Left lung (tissue), 10 donors: ENCODE measurements around the gene RASSF7. TPM values are rescaled to one million over a fixed set of nuclear protein-coding genes. Genes with fewer than 3 reads are reported as not detected.

Source experiments
- ATAC-seq: fragments of 200-7000 bp; cut with Tn5 transposase; one replicate; pipeline ENCODE4 v1.9.1; 2020; ENCODE audit warnings: moderate library complexity
- DNase-seq, 4 donors: peaks; one replicate each; pipeline ENCODE4 v3.0.0-alpha.2; 2013 to 2020
- H3K27ac ChIP-seq, 2 donors: fragments of 200-600 bp; sonication (generic) in 1 of 2; one replicate each; pipeline versions ENCODE4 v1.5.0 to v1.8.0; 2020 to 2021
- H3K27me3 ChIP-seq, 2 donors: fragments of 200-600 bp; sonication (generic) in 1 of 2; one replicate each; pipeline versions ENCODE4 v1.5.0 to v1.8.0; 2020 to 2021
- H3K36me3 ChIP-seq, 2 donors: fragments of 200-600 bp; sonication (generic) in 1 of 2; one replicate each; pipeline versions ENCODE4 v1.5.0 to v1.8.0; 2020 to 2021
- H3K4me1 ChIP-seq, 2 donors: fragments of 200-600 bp; one replicate each; pipeline ENCODE4 v1.8.0; 2021
- H3K4me3 ChIP-seq, 2 donors: fragments of 200-600 bp; sonication (generic) in 1 of 2; one replicate each; pipeline versions ENCODE4 v1.5.0 to v1.8.0; 2020 to 2021; ENCODE audit warnings: mild to moderate bottlenecking in 1 of 2
- H3K9me3 ChIP-seq, 2 donors: fragments of 200-600 bp; sonication (generic) in 1 of 2; one replicate each; pipeline versions ENCODE4 v1.5.0 to v1.8.0; 2020 to 2021
- CTCF ChIP-seq, 2 donors: fragments of 200-600 bp; sonication (generic) in 1 of 2; IDR thresholded peaks; one replicate each; pipeline versions ENCODE4 v1.5.0 to v1.8.0; 2021; ENCODE audit warnings: antibody characterized with exemption in 2 of 2
- intact Hi-C, 2 donors: fragments of 100-400 bp; cut with DNase I; formaldehyde crosslinking; loops; one replicate each; pipeline versions ENCODE4 v1.11.2 to v1.14.2; 2022
- polyA plus RNA-seq, 6 donors: library from polyadenylated mRNA; unstranded; fragments of 120-200 nt; gene quantifications; one replicate each; pipeline ENCODE4 v1.2.1, GENCODE V29; 2013; ENCODE audit not compliant: insufficient read length in 6 of 6
- total RNA-seq, 2 donors: library from RNA; stranded (reverse); fragmentation: NEBNext Ultra II Directional; extraction: Animal tissue kit (Norgen Biotek cat#: 25700); gene quantifications; one replicate each; pipeline ENCODE4 v1.2.1, GENCODE V29; 2021
- donor health status: DM: no; HTN: yes; CAD: no.
- donor health status: DM: no; HTN: no; CAD: no.

The RASSF7 gene
- total and polyA plus RNA-seq, 8 donors = 17.6 to 57.2 (median 28.8) TPM

DNA sequence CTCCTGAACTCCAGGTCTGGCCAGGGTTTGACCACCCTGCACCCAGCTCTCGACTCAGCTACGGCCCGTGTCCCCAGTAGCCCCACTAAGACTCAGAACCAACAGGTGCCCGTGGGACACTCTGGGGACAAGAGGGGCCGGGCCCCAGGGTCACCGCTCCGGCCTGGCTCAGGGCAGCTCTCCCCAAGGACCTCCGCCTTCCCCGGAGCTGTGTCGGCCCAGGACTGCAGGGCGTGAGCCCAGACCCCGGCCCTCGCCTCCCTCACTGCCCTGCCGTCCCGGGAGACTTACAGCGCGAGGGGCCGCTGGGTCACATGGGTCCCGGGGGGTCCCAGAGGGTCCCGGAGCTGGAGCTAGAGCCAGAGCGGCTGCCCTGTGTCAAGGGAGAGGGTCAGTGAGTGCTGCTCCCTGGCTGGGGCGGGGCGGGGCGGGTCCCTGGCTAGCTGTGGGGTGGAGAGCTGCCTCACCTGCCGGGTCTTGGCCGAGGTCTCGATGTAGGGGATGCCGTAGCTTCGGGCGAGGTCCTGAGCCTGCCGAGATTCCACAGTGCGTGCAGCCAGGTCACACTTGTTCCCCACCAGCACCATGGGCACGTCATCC is 27.7 kb upstream of the RASSF7 start:
- intact Hi-C loops = no loop called here
- TF ChIP-seq CTCF (IDR thresholded peaks at IDR 0.05) = no peak
- ATAC-seq (no peak), DNase-seq (no peak)
- Histone ChIP-seq H3K4me1 (peaks cover 14 to 43% of the 10 kb centered on the region in 2 donors), H3K36me3 (peaks cover 0 to 32% of the 10 kb centered on the region in 2 donors), H3K9me3 (no peaks in the 10 kb centered on the region), H3K4me3 (no peak overlapping the region), H3K27me3 (peaks cover 0 to 23% of the 10 kb centered on the region in 2 donors), H3K27ac (no peak overlapping the region)

DNA sequence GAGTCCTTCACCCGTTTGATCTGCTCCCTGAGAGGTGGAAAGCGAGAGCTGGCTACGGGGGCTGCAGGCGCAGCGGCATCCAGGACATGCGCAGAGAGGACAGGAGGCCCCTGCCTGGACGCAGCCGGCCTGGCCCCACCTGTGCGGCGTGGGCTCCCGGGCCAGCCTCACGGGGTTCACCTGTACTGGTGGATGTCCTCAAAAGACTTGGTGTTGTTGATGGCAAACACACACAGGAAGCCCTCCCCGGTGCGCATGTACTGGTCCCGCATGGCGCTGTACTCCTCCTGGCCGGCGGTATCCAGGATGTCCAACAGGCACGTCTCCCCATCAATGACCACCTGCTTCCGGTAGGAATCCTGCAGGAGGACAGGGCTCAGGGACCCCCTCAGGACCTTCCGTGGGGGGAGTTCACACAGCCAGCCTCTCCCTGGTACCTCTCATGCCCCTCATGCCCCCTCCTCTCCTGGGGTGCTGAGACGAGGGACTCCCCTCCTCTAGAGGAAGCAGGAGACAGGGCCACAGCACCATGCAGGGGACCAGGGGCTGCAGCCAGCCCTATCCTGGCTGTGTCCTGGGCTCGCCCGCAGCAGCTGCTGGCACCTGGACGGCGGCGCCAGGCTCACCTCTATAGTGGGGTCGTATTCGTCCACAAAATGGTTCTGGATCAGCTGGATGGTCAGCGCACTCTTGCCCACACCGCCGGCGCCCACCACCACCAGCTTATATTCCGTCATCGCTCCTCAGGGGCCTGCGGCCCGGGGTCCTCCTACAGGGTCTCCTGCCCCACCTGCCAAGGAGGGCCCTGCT is 27.0 kb upstream of the RASSF7 start:
- peak in 1 of 4 donors; percentile 33 for DNase-seq
- TF ChIP-seq CTCF (IDR thresholded peaks at IDR 0.05) = no peak
- Histone ChIP-seq H3K9me3 (no peaks in the 10 kb centered on the region), H3K4me3 (peak overlapping the region; percentile 80 to 88), H3K27ac (no peak overlapping the region), H3K36me3 (peaks cover 0 to 32% of the 10 kb centered on the region in 2 donors), H3K27me3 (peaks cover 0 to 29% of the 10 kb centered on the region in 2 donors), H3K4me1 (peaks cover 14 to 46% of the 10 kb centered on the region in 2 donors)
- no peak for ATAC-seq
- intact Hi-C loops = no loop called here

DNA sequence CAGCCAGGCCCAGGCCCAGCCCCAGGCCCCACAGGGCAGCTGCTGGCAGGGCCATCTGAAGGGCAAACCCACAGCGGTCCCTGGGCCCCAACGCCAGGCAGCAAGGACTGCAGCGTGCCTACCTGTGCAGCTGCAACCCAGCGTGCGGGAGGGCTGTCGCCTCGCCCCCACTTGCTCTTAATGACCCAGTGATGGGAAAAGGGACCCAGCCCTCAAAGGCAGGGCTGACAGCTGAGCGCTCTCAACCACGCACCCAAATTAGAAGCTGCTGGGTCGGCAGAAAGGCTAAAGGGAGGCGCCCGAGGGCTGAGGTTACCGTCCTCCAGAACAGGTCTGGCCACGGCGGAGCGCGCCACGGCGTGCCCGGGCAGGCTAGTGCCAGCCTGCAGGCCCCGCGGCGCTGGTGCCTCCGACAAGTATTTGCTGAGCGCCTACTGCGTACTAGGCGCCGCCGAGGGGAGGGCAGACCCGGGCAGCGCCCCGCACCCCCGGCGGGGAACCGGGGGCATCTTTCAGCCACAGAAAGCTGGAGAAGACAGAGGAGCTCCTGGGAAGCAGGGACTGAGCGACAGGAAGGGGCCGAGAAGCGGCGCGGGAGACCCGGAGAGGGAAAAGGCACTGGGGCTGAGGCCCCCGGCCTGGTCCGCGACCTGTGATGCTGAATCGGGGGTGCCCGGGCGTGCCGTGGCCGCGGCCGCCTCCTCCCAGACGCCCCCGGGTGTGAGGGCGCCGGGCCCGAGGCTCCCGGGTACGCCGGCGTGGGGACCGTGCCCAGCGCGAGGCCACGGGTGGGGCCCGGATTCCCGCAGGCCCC is 26.2 kb upstream of the RASSF7 start:
- peak overlapping the region; percentile 80 to 88 for H3K4me3 ChIP-seq
- H3K4me1 ChIP-seq = peaks cover 14 to 46% of the 10 kb centered on the region in 2 donors
- no peak for TF ChIP-seq CTCF (IDR thresholded peaks at IDR 0.05)
- intact Hi-C loops = no loop called here
- peak in 3 of 4 donors; percentile 21 to 88 (median 50) for DNase-seq
- peak overlapping the region; percentile 26 to 61 for H3K27ac ChIP-seq
- H3K27me3 ChIP-seq = peaks cover 0 to 29% of the 10 kb centered on the region in 2 donors
- peak; percentile 10 for ATAC-seq
- H3K9me3 ChIP-seq = no peaks in the 10 kb centered on the region
- peaks cover 0 to 32% of the 10 kb centered on the region in 2 donors for H3K36me3 ChIP-seq

GRCh38 chr11:535210-535518 is 25.6 kb upstream of the RASSF7 start:
- DNase-seq (no peak), ATAC-seq (no peak)
- H3K27me3 ChIP-seq = peaks cover 0 to 29% of the 10 kb centered on the region in 2 donors
- H3K4me1 ChIP-seq = peaks cover 14 to 46% of the 10 kb centered on the region in 2 donors
- H3K36me3 ChIP-seq = peaks cover 0 to 29% of the 10 kb centered on the region in 2 donors
- no peak overlapping the region for H3K27ac ChIP-seq
- peak overlapping the region; percentile 80 to 88 for H3K4me3 ChIP-seq
- intact Hi-C loops = no loop called here
- H3K9me3 ChIP-seq = no peaks in the 10 kb centered on the region
- TF ChIP-seq CTCF (IDR thresholded peaks at IDR 0.05) = no peak
